Glomerular visceral epithelial cell (primary cell): ENCODE measurements around the gene SMS.

Source experiments
- DNase-seq: peaks from one replicate; pipeline ENCODE4 v3.0.0-alpha.2; 2016; ENCODE audit errors: extremely low spot score

Gene SMS

GRCh38 chrX:22037911-22038537, 97.5 kb downstream of the SMS start:
- no peak for DNase-seq

GRCh38 chrX:22039541-22039940, 99.0 kb downstream of the SMS start:
- DNase-seq = no peak

GRCh38 chrX:22040184-22040583, 99.7 kb downstream of the SMS start:
- DNase-seq = no peak

- no peak for DNase-seq
Observed at GRCh38 chrX:22041907-22042530, 101.5 kb downstream of the SMS start.

- DNase-seq = no peak
Observed at GRCh38 chrX:22043872-22044271, 103.4 kb downstream of the SMS start.
